T-helper 17 cell (primary cell): ENCODE data around the gene SRCIN1. TPM values are rescaled to one million over a fixed set of nuclear protein-coding genes. Genes with fewer than 3 reads are reported as not detected.
A peak's percentile ranks its signal among the peaks of the same experiment; 100 is the strongest.

Experiments
- ATAC-seq: fragments of 150-1000 bp; cut with Tn5 transposase; 2 replicates; pipeline ENCODE4 v1.10.0; 2021; ENCODE audit warnings: mild to moderate bottlenecking, moderate library complexity
- DNase-seq, 3 donors: peaks; one replicate each; pipeline versions ENCODE4 v3.0.0 to v3.0.0-alpha.2; 2020 to 2021
- H3K9me3 ChIP-seq: one replicate; pipeline ENCODE4 v1.7.0; 2013; ENCODE audit warnings: low read length, mild to moderate bottlenecking; ENCODE audit not compliant: control insufficient read depth, poor library complexity, severe bottlenecking
- H3K27ac Mint-ChIP-seq: one replicate; pipeline ENCODE4 v1.8.0; 2022; ENCODE audit warnings: mild to moderate bottlenecking, moderate library complexity, mixed read lengths
- H3K27me3 Mint-ChIP-seq: one replicate; pipeline ENCODE4 v1.8.0; 2022; ENCODE audit warnings: mixed read lengths
- H3K36me3 Mint-ChIP-seq: one replicate; pipeline ENCODE4 v1.8.0; 2022; ENCODE audit warnings: low read depth, mixed read lengths
- H3K4me1 Mint-ChIP-seq: one replicate; pipeline ENCODE4 v1.8.0; 2022; ENCODE audit warnings: mild to moderate bottlenecking, mixed read lengths
- H3K4me3 Mint-ChIP-seq: one replicate; pipeline ENCODE4 v1.8.0; 2022; ENCODE audit warnings: mild to moderate bottlenecking, moderate library complexity, mixed read lengths
- total RNA-seq, 4 donors: library from RNA in 2 of 4; stranded (reverse) in 2 of 4; gene quantifications; one replicate each; pipeline ENCODE4 v1.2.3 and lab custom pipeline; 2022 to 2026

SRCIN1 gene
- total RNA-seq, 2 donors from 2014 or later: 0.26 to 0.52 TPM

- Mint-ChIP-seq H3K4me3 (no peak overlapping the region), H3K4me1 (peaks cover 8% of the 10 kb centered on the region), H3K27me3 (peaks cover 55% of the 10 kb centered on the region), H3K36me3 (peaks cover 9% of the 10 kb centered on the region), H3K27ac (no peak overlapping the region)
- no peak for ATAC-seq
- H3K9me3 ChIP-seq: no peaks in the 10 kb centered on the region
- no peak for DNase-seq
Observed at GRCh38 chr17:38611070-38611786, 5.5 kb upstream of the SRCIN1 start.

- Mint-ChIP-seq H3K27me3 (peaks cover 53% of the 10 kb centered on the region), H3K4me3 (no peak overlapping the region), H3K36me3 (peaks cover 9% of the 10 kb centered on the region), H3K27ac (no peak overlapping the region), H3K4me1 (peaks cover 10% of the 10 kb centered on the region)
- no peaks in the 10 kb centered on the region for H3K9me3 ChIP-seq
- DNase-seq (no peak), ATAC-seq (no peak)
Observed at GRCh38 chr17:38609280-38610031, 3.7 kb upstream of the SRCIN1 start.

GRCh38 chr17:38608648-38609047, 2.9 kb upstream of the SRCIN1 start:
- no peak for ATAC-seq
- no peak for DNase-seq
- no peaks in the 10 kb centered on the region for H3K9me3 ChIP-seq
- Mint-ChIP-seq H3K4me1 (peaks cover 13% of the 10 kb centered on the region), H3K27me3 (peaks cover 50% of the 10 kb centered on the region), H3K36me3 (peaks cover 8% of the 10 kb centered on the region), H3K27ac (no peak overlapping the region), H3K4me3 (no peak overlapping the region)

- Mint-ChIP-seq H3K27me3 (peaks cover 48% of the 10 kb centered on the region), H3K36me3 (peaks cover 8% of the 10 kb centered on the region), H3K27ac (peak overlapping the region; percentile 45), H3K4me1 (peaks cover 15% of the 10 kb centered on the region), H3K4me3 (peak overlapping the region; percentile 83)
- no peak for ATAC-seq
- DNase-seq: no peak
- no peaks in the 10 kb centered on the region for H3K9me3 ChIP-seq
Observed at GRCh38 chr17:38606646-38607611, 1.2 kb upstream of the SRCIN1 start.

- Mint-ChIP-seq H3K36me3 (peaks cover 6% of the 10 kb centered on the region), H3K27ac (no peak overlapping the region), H3K4me3 (peak overlapping the region; percentile 81), H3K4me1 (peaks cover 18% of the 10 kb centered on the region), H3K27me3 (peaks cover 60% of the 10 kb centered on the region)
- DNase-seq (no peak), ATAC-seq (no peak)
- no peaks in the 10 kb centered on the region for H3K9me3 ChIP-seq
Observed at GRCh38 chr17:38605411-38605840, 326 bp downstream of the SRCIN1 start.

- H3K9me3 ChIP-seq: no peaks in the 10 kb centered on the region
- ATAC-seq (peak; percentile 38), DNase-seq (no peak)
Observed at GRCh38 chr17:38604479-38605403, 1.0 kb downstream of the SRCIN1 start.

GRCh38 chr17:38603786-38604478, 1.8 kb downstream of the SRCIN1 start:
- no peak for ATAC-seq
- Mint-ChIP-seq H3K27ac (no peak overlapping the region), H3K4me3 (no peak overlapping the region), H3K4me1 (peaks cover 20% of the 10 kb centered on the region), H3K36me3 (peaks cover 6% of the 10 kb centered on the region), H3K27me3 (peaks cover 73% of the 10 kb centered on the region)
- H3K9me3 ChIP-seq: no peaks in the 10 kb centered on the region
- no peak for DNase-seq

More at GRCh38 chr17:38604479-38605403, 1.0 kb downstream of the SRCIN1 start:
- peak overlapping the region; percentile 81 for H3K4me3 Mint-ChIP-seq
- peaks cover 67% of the 10 kb centered on the region for H3K27me3 Mint-ChIP-seq
- H3K36me3 Mint-ChIP-seq: peaks cover 6% of the 10 kb centered on the region
- no peak overlapping the region for H3K27ac Mint-ChIP-seq
- H3K4me1 Mint-ChIP-seq: peaks cover 20% of the 10 kb centered on the region

GRCh38 chr17:38602956-38603785, 2.6 kb downstream of the SRCIN1 start:
- DNase-seq (no peak), ATAC-seq (no peak)
- peaks cover 6% of the 10 kb centered on the region for H3K36me3 Mint-ChIP-seq
- peak overlapping the region; percentile 52 for H3K4me3 Mint-ChIP-seq
- no peaks in the 10 kb centered on the region for H3K9me3 ChIP-seq
- no peak overlapping the region for H3K27ac Mint-ChIP-seq
- H3K4me1 Mint-ChIP-seq: peaks cover 20% of the 10 kb centered on the region
- H3K27me3 Mint-ChIP-seq: peaks cover 73% of the 10 kb centered on the region

- no peaks in the 10 kb centered on the region for H3K9me3 ChIP-seq
- Mint-ChIP-seq H3K4me3 (no peak overlapping the region), H3K36me3 (peaks cover 3% of the 10 kb centered on the region), H3K27ac (no peak overlapping the region), H3K4me1 (peaks cover 16% of the 10 kb centered on the region), H3K27me3 (peaks cover 73% of the 10 kb centered on the region)
- no peak for DNase-seq
- ATAC-seq: no peak
Observed at GRCh38 chr17:38602453-38602852, 3.3 kb downstream of the SRCIN1 start.

GRCh38 chr17:38601539-38602351, 4.0 kb downstream of the SRCIN1 start:
- no peak for DNase-seq

More at GRCh38 chr17:38601539-38602351, 4.0 kb downstream of the SRCIN1 start:
- Mint-ChIP-seq H3K4me1 (peaks cover 19% of the 10 kb centered on the region), H3K27me3 (peaks cover 73% of the 10 kb centered on the region), H3K4me3 (no peak overlapping the region), H3K27ac (no peak overlapping the region), H3K36me3 (peaks cover 3% of the 10 kb centered on the region)
- ATAC-seq: no peak
- H3K9me3 ChIP-seq: no peaks in the 10 kb centered on the region
